IMR-90 (cell line): ENCODE data around the gene CSF1. TPM values are rescaled to one million over a fixed set of nuclear protein-coding genes. Genes with fewer than 3 reads are reported as not detected.

Experiments used
- ATAC-seq: fragments of 200-7000 bp; cut with Tn5 transposase; 2 replicates; pipeline ENCODE4 v1.9.1; 2020; ENCODE audit warnings: low read depth, mild to moderate bottlenecking, moderate library complexity
- BruUV-seq: library from RNA; stranded (reverse); fragments of 400-500 nt; replicated peaks from 2 replicates; lab custom pipeline; 2021; lab: Mats Ljungman, UMichigan
- CTCF ChIA-PET: fragments of 300-600 bp; formaldehyde crosslinking; extraction: SDS; loops from one replicate; lab custom pipeline; 2021; ENCODE audit warnings: antibody characterized with exemption; lab: Yijun Ruan, JAX
- POLR2A ChIA-PET: fragments of 300-600 bp; sonication (Branson Sonifier 250); formaldehyde crosslinking; loops from one replicate; lab custom pipeline; 2022; ENCODE audit warnings: antibody characterized with exemption; ENCODE audit not compliant: unreplicated experiment; lab: Charles Lee
- DNase-seq: peaks from one replicate; pipeline ENCODE4 v3.0.0; 2013
- H2AFZ ChIP-seq: replicated peaks from 2 replicates; pipeline ENCODE3; 2013; ENCODE audit warnings: low read length, mild to moderate bottlenecking; ENCODE audit not compliant: poor library complexity
- H2AK5ac ChIP-seq: 2 replicates; pipeline ENCODE4 v1.6.1; 2013; ENCODE audit warnings: low read depth, low read length, inconsistent platforms
- H2AK9ac ChIP-seq: replicated peaks from 2 replicates; pipeline ENCODE3; 2013; ENCODE audit warnings: mild to moderate bottlenecking, low read depth, low read length, moderate library complexity; ENCODE audit not compliant: poor library complexity
- H2BK120ac ChIP-seq: 2 replicates; pipeline ENCODE4 v1.6.1; 2013; ENCODE audit warnings: low read depth, low read length, inconsistent platforms
- H2BK15ac ChIP-seq: 3 replicates; pipeline ENCODE4 v1.6.1; 2013; ENCODE audit warnings: low read depth, low read length, inconsistent platforms
- H2BK20ac ChIP-seq: 2 replicates; pipeline ENCODE4 v1.6.1; 2013; ENCODE audit warnings: low read depth, mild to moderate bottlenecking, inconsistent platforms, low read length, moderate library complexity
- H2BK5ac ChIP-seq: 2 replicates; pipeline ENCODE4 v1.6.1; 2013; ENCODE audit warnings: mild to moderate bottlenecking, low read depth, low read length, inconsistent platforms; ENCODE audit not compliant: poor library complexity, severe bottlenecking
- H3K14ac ChIP-seq: replicated peaks from 2 replicates; pipeline ENCODE4 v1.6.1; 2013; ENCODE audit warnings: low read depth, low read length, inconsistent platforms
- H3K18ac ChIP-seq: 2 replicates; pipeline ENCODE4 v1.6.1; 2013; ENCODE audit warnings: low read depth, low read length, control low read depth
- H3K23ac ChIP-seq: 2 replicates; pipeline ENCODE4 v1.6.1; 2013; ENCODE audit warnings: low read depth, low read length, inconsistent platforms
- H3K27ac ChIP-seq: 2 replicates; pipeline ENCODE4 v1.5.1; 2013; ENCODE audit warnings: mild to moderate bottlenecking, control low read depth, low read length; ENCODE audit not compliant: insufficient read depth
- H3K27me3 ChIP-seq: 2 replicates; pipeline ENCODE4 v1.6.1; 2013; ENCODE audit warnings: low read length; ENCODE audit not compliant: control insufficient read depth, insufficient read depth
- H3K36me3 ChIP-seq: 2 replicates; pipeline ENCODE4 v1.6.1; 2013; ENCODE audit warnings: low read length, mixed read lengths; ENCODE audit not compliant: control insufficient read depth, insufficient read depth
- H3K4ac ChIP-seq: 2 replicates; pipeline ENCODE4 v1.6.1; 2013; ENCODE audit warnings: low read depth, low read length, inconsistent platforms
- H3K4me1 ChIP-seq: 2 replicates; pipeline ENCODE4 v1.6.1; 2013; ENCODE audit warnings: low read length, mixed read lengths; ENCODE audit not compliant: control insufficient read depth, insufficient read depth
- H3K4me2 ChIP-seq: 2 replicates; pipeline ENCODE4 v1.6.1; 2013; ENCODE audit warnings: low read depth, mild to moderate bottlenecking, control low read depth, low read length, moderate library complexity
- H3K4me3 ChIP-seq: 2 replicates; pipeline ENCODE4 v1.5.1; 2013; ENCODE audit warnings: low read depth, mild to moderate bottlenecking, control low read depth, low read length, moderate library complexity; ENCODE audit not compliant: insufficient read depth
- H3K56ac ChIP-seq: 2 replicates; pipeline ENCODE4 v1.6.1; 2013; ENCODE audit warnings: low read length, inconsistent platforms; ENCODE audit not compliant: insufficient read depth; ENCODE audit errors: extremely low read depth
- H3K79me1 ChIP-seq, 2 experiments: 2 replicates each; pipeline ENCODE4 v1.6.1; 2013; ENCODE audit warnings: low read length in 2 of 2, inconsistent platforms in 1 of 2, low read depth in 1 of 2
- H3K9ac ChIP-seq: 2 replicates; pipeline ENCODE4 v1.6.1; 2013; ENCODE audit warnings: low read depth, low read length, control low read depth
- H3K9me1 ChIP-seq: 2 replicates; pipeline ENCODE4 v1.6.1; 2013; ENCODE audit warnings: low read length, inconsistent platforms; ENCODE audit not compliant: insufficient read depth
- H3K9me3 ChIP-seq: 2 replicates; pipeline ENCODE4 v1.6.1; 2013; ENCODE audit warnings: low read length; ENCODE audit not compliant: control insufficient read depth, insufficient read depth
- H4K20me1 ChIP-seq: 2 replicates; pipeline ENCODE4 v1.6.1; 2013; ENCODE audit warnings: low read length, inconsistent platforms; ENCODE audit not compliant: insufficient read depth
- H4K5ac ChIP-seq: 2 replicates; pipeline ENCODE4 v1.6.1; 2013; ENCODE audit warnings: mild to moderate bottlenecking, low read depth, low read length, control low read depth
- H4K8ac ChIP-seq, 2 experiments: 2 replicates each; pipeline ENCODE4 v1.6.1; 2013; ENCODE audit warnings: low read depth in 2 of 2, low read length in 2 of 2, control low read depth in 1 of 2, inconsistent platforms in 1 of 2
- H4K91ac ChIP-seq: 2 replicates; pipeline ENCODE4 v1.6.1; 2013; ENCODE audit warnings: low read depth, low read length, inconsistent platforms; ENCODE audit not compliant: insufficient read depth
- BHLHE40 ChIP-seq: fragments of 150-350 bp; IDR thresholded peaks from 2 replicates; pipeline ENCODE4 v1.6.1; 2016; ENCODE audit warnings: mild to moderate bottlenecking, low read depth, low read length
- CEBPB ChIP-seq: IDR thresholded peaks from 2 replicates; pipeline ENCODE4 v1.6.1; 2012; ENCODE audit warnings: low read depth, low read length, improper control_type of control experiment
- CHD1 ChIP-seq: IDR thresholded peaks from 2 replicates; pipeline ENCODE4 v1.6.1; 2012; ENCODE audit warnings: low read depth, low read length, improper control_type of control experiment
- FOS ChIP-seq: fragments of 150-350 bp; IDR thresholded peaks from 2 replicates; pipeline ENCODE4 v1.6.1; 2016; ENCODE audit warnings: low read depth, low read length
- MAFK ChIP-seq: IDR thresholded peaks from 2 replicates; pipeline ENCODE4 v1.6.1; 2012; ENCODE audit warnings: low read depth, low read length, improper control_type of control experiment
- MAZ ChIP-seq: IDR thresholded peaks from 2 replicates; pipeline ENCODE4 v1.6.1; 2012; ENCODE audit warnings: low read depth, mild to moderate bottlenecking, low read length, improper control_type of control experiment, moderate library complexity, borderline replicate concordance
- MXI1 ChIP-seq: IDR thresholded peaks from 2 replicates; pipeline ENCODE4 v1.6.1; 2012; ENCODE audit warnings: low read depth, mild to moderate bottlenecking, low read length, moderate library complexity, borderline replicate concordance
- NFE2L2 ChIP-seq: fragments of 150-350 bp; IDR thresholded peaks from 2 replicates; pipeline ENCODE4 v1.6.1; 2016; ENCODE audit warnings: low read depth, mild to moderate bottlenecking, low read length
- POLR2A ChIP-seq: IDR thresholded peaks from 2 replicates; pipeline ENCODE4 v1.6.1; 2012; ENCODE audit warnings: mild to moderate bottlenecking, low read depth, low read length
- RAD21 ChIP-seq: IDR thresholded peaks from 2 replicates; pipeline ENCODE4 v1.6.1; 2012; ENCODE audit warnings: low read length, improper control_type of control experiment
- RCOR1 ChIP-seq: IDR thresholded peaks from 2 replicates; pipeline ENCODE4 v1.6.1; 2012; ENCODE audit warnings: mild to moderate bottlenecking, low read length, improper control_type of control experiment; ENCODE audit not compliant: insufficient replicate concordance
- RFX5 ChIP-seq: IDR thresholded peaks from 2 replicates; pipeline ENCODE4 v1.8.0; 2012; ENCODE audit warnings: low read depth, mild to moderate bottlenecking, low read length, moderate library complexity
- SMC3 ChIP-seq: fragments of 150-350 bp; IDR thresholded peaks from 2 replicates; pipeline ENCODE4 v1.6.1; 2016; ENCODE audit warnings: low read depth, mild to moderate bottlenecking, antibody characterized with exemption, low read length, moderate library complexity
- WGBS, 2 experiments: methylation state at CpG; one replicate each; pipeline versions ENCODE4 v1.1.5 to v1.1.7; 2013; ENCODE audit warnings: missing lambda C conversion rate in 2 of 2; ENCODE audit not compliant: insufficient read length in 1 of 2; ENCODE audit errors: extremely low coverage in 2 of 2; 5-methylcytosine and 5-hydroxymethylcytosine counted together
- dilution Hi-C: fragments of 300-500 bp; cut with HindIII; formaldehyde crosslinking; loops from one replicate; pipeline ENCODE4 v1.14.3; 2018; ENCODE audit warnings: low sequenced_read_pairs; ENCODE audit not compliant: unreplicated experiment
- in situ Hi-C: fragments of 300-500 bp; cut with MboI; formaldehyde crosslinking; loops from 3 replicates; pipeline ENCODE4 v1.14.3; 2019; ENCODE audit warnings: low sequenced_read_pairs, inconsistent platforms, mixed read lengths
- intact Hi-C: fragments of 100-400 bp; cut with micrococcal nuclease; formaldehyde crosslinking; loops from 2 replicates; pipeline ENCODE4 v1.10.0; 2022
- polyA plus RNA-seq, 3 experiments: library from polyadenylated mRNA; depleted of rRNA; stranded (reverse); fragments of >200 nt; gene quantifications; 2 replicates each; pipeline ENCODE4 v1.2.3, GENCODE V29; 2012; ENCODE audit warnings: low replicate concordance in 1 of 3
- total RNA-seq: library from RNA; depleted of rRNA; stranded (reverse); fragments of >200 nt; gene quantifications from 2 replicates; pipeline ENCODE4 v1.2.3, GENCODE V29; 2012
- TF ChIP-seq, protein P1 (sequence below): fragments of 150-350 bp; IDR thresholded peaks from 2 replicates; pipeline ENCODE4 v1.6.1; 2016; ENCODE audit warnings: low read depth, mild to moderate bottlenecking, low read length, moderate library complexity, borderline replicate concordance
- TF ChIP-seq, protein P2 (sequence below): conservative IDR thresholded peaks from 2 replicates; pipeline ENCODE4 v1.5.1; 2012; ENCODE audit warnings: mild to moderate bottlenecking, low read depth, low read length, improper control_type of control experiment
- TF ChIP-seq, protein P3 (sequence below): fragments of 150-350 bp; IDR thresholded peaks from 2 replicates; pipeline ENCODE4 v1.6.1; 2017; ENCODE audit warnings: mild to moderate bottlenecking, antibody characterized with exemption, low read length, low read depth

Gene CSF1
- total and polyA plus RNA-seq, 2 of the 4 experiments (the other 2 are of a cell fraction), result 14.3 to 22.0 TPM

DNA sequence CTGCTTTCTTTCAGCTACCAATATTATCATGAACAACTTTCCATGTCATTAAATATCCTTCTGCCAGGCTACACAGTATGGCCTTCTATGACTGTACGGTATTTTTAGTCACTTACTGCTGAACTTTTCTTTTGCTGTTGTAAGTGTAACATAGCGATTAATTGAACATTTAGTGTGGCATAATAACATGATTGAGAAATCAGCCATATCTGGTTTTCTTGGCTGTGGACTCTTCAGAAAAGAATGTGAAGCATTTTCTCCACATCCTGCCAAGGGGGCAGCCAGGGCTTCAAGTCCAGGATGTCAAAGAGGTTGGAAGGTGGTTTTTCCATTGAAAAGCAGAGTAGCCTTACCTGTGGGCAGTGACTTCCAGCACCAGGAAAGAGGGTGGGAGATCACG, 65.1 kb downstream of the CSF1 start:
- H4K20me1 ChIP-seq, result no peaks in the 10 kb centered on the region
- peak overlapping the region; percentile 82; the same call in 1 of the 2 replicates for H3K56ac ChIP-seq
- peak overlapping the region; percentile 100 for H2AK5ac ChIP-seq
- H3K9me3 ChIP-seq, result peaks cover 12% of the 10 kb centered on the region
- TF ChIP-seq, protein P1, sequence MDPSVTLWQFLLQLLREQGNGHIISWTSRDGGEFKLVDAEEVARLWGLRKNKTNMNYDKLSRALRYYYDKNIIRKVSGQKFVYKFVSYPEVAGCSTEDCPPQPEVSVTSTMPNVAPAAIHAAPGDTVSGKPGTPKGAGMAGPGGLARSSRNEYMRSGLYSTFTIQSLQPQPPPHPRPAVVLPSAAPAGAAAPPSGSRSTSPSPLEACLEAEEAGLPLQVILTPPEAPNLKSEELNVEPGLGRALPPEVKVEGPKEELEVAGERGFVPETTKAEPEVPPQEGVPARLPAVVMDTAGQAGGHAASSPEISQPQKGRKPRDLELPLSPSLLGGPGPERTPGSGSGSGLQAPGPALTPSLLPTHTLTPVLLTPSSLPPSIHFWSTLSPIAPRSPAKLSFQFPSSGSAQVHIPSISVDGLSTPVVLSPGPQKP, result no peak
- TF ChIP-seq RFX5 (no peak), MAFK (no peak), RAD21 (no peak), BHLHE40 (no peak), NFE2L2 (no peak), SMC3 (no peak), RCOR1 (peak; percentile 62), POLR2A (no peak), CEBPB (peak; percentile 93), MAZ (no peak), CHD1 (no peak), FOS (peak; percentile 19; the same call in 1 of the 2 replicates), MXI1 (no peak)
- TF ChIP-seq, protein P2, sequence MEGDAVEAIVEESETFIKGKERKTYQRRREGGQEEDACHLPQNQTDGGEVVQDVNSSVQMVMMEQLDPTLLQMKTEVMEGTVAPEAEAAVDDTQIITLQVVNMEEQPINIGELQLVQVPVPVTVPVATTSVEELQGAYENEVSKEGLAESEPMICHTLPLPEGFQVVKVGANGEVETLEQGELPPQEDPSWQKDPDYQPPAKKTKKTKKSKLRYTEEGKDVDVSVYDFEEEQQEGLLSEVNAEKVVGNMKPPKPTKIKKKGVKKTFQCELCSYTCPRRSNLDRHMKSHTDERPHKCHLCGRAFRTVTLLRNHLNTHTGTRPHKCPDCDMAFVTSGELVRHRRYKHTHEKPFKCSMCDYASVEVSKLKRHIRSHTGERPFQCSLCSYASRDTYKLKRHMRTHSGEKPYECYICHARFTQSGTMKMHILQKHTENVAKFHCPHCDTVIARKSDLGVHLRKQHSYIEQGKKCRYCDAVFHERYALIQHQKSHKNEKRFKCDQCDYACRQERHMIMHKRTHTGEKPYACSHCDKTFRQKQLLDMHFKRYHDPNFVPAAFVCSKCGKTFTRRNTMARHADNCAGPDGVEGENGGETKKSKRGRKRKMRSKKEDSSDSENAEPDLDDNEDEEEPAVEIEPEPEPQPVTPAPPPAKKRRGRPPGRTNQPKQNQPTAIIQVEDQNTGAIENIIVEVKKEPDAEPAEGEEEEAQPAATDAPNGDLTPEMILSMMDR, result no peak
- TF ChIP-seq, protein P3, sequence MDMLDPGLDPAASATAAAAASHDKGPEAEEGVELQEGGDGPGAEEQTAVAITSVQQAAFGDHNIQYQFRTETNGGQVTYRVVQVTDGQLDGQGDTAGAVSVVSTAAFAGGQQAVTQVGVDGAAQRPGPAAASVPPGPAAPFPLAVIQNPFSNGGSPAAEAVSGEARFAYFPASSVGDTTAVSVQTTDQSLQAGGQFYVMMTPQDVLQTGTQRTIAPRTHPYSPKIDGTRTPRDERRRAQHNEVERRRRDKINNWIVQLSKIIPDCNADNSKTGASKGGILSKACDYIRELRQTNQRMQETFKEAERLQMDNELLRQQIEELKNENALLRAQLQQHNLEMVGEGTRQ, result no peak
- H3K14ac ChIP-seq, result peak overlapping the region; percentile 97
- DNase-seq, result peak; percentile 85
- BruUV-seq, result no TSS peak
- no peak overlapping the region for H3K9ac ChIP-seq
- H3K36me3 ChIP-seq, result no peaks in the 10 kb centered on the region
- H3K23ac ChIP-seq, result peak overlapping the region; percentile 98
- dilution Hi-C loops (no loop called here), intact Hi-C loops (no loop called here), in situ Hi-C loops (loop anchor here (5.0 kb wide), 1 partner anchor 58 kb away; no protein-coding TSS in a partner anchor)
- no peak overlapping the region; the same call in 1 of the 2 replicates for H3K4me2 ChIP-seq
- peak; percentile 54 for ATAC-seq
- ChIA-PET POLR2A (interaction anchor here (0.9 kb wide), 1 partner anchor 16 kb away, joined by 4 read pairs; no protein-coding TSS in a partner anchor), CTCF (interaction anchor here (0.7 to 1.8 kb wide), 3 partner anchors 8 to 183 kb away, joined by 3 to 5 read pairs (median 4); partner anchors contain the start of gene AHCYL1)
- H3K4ac ChIP-seq, result peak overlapping the region; percentile 99
- H4K91ac ChIP-seq, result peak overlapping the region; percentile 97
- H2AK9ac ChIP-seq, result peak overlapping the region; percentile 94
- H3K79me1 ChIP-seq, result no peaks in the 10 kb centered on the region
- H4K5ac ChIP-seq, result peak overlapping the region; percentile 77
- H3K4me1 ChIP-seq, result peaks cover 27% of the 10 kb centered on the region
- peak overlapping the region; percentile 100 for H2BK120ac ChIP-seq
- H2BK15ac ChIP-seq, result peak overlapping the region; percentile 99
- H4K8ac ChIP-seq, result peak overlapping the region; percentile 66 to 94
- H3K9me1 ChIP-seq, result peaks cover 20% of the 10 kb centered on the region
- peak overlapping the region; percentile 80 for H2BK5ac ChIP-seq
- peak overlapping the region; percentile 89 for H3K18ac ChIP-seq
- WGBS, 2 experiments, result no CpG with 5 or more reads among the region's 3 CpGs
- H3K4me3 ChIP-seq, result no peak overlapping the region
- H3K27me3 ChIP-seq, result no peaks in the 10 kb centered on the region
- peak overlapping the region; percentile 86 for H3K27ac ChIP-seq
- H2AFZ ChIP-seq, result peak overlapping the region; percentile 82
- H2BK20ac ChIP-seq, result peak overlapping the region; percentile 100
